Glutamatergic neuron (in vitro differentiated cells): ENCODE results near the gene FSHR. TPM values are rescaled to one million over a fixed set of nuclear protein-coding genes. Genes with fewer than 3 reads are reported as not detected.

ENCODE experiments used
- DNase-seq: peaks from one replicate; pipeline ENCODE4 v3.0.0; 2022
- H3K27ac Mint-ChIP-seq: one replicate; pipeline ENCODE4 v1.8.0; 2020; ENCODE audit warnings: mild to moderate bottlenecking, mixed read lengths, inconsistent platforms; ENCODE audit not compliant: unreplicated experiment
- H3K27me3 Mint-ChIP-seq: one replicate; pipeline ENCODE4 v1.8.0; 2020; ENCODE audit warnings: mild to moderate bottlenecking, moderate library complexity, mixed read lengths, inconsistent platforms; ENCODE audit not compliant: unreplicated experiment
- H3K36me3 Mint-ChIP-seq: one replicate; pipeline ENCODE4 v1.8.0; 2020; ENCODE audit warnings: mild to moderate bottlenecking, mixed read lengths, inconsistent platforms; ENCODE audit not compliant: unreplicated experiment
- H3K4me1 Mint-ChIP-seq: one replicate; pipeline ENCODE4 v1.8.0; 2020; ENCODE audit warnings: mild to moderate bottlenecking, low read depth, mixed read lengths, inconsistent platforms; ENCODE audit not compliant: unreplicated experiment
- H3K4me3 Mint-ChIP-seq: one replicate; pipeline ENCODE4 v1.8.0; 2020; ENCODE audit warnings: mild to moderate bottlenecking, mixed read lengths, inconsistent platforms; ENCODE audit not compliant: unreplicated experiment
- H3K9me3 Mint-ChIP-seq: one replicate; pipeline ENCODE4 v1.8.0; 2020; ENCODE audit warnings: mild to moderate bottlenecking, moderate library complexity, mixed read lengths, inconsistent platforms; ENCODE audit not compliant: unreplicated experiment
- CTCF ChIP-seq: fragments of 200-600 bp; sonication (generic); IDR thresholded peaks from one replicate; pipeline ENCODE4 v1.5.0; 2021; ENCODE audit not compliant: partially characterized antibody, unreplicated experiment
- total RNA-seq: library from RNA; stranded (reverse); fragmentation: NEBNext Ultra II Directional; extraction: Animal tissue kit (Norgen Biotek cat#: 25700); gene quantifications from one replicate; pipeline ENCODE4 v1.2.1, GENCODE V29; 2021; ENCODE audit not compliant: unreplicated experiment

The FSHR gene
- total RNA-seq, 1 donor from 2014 or later = not detected

DNA sequence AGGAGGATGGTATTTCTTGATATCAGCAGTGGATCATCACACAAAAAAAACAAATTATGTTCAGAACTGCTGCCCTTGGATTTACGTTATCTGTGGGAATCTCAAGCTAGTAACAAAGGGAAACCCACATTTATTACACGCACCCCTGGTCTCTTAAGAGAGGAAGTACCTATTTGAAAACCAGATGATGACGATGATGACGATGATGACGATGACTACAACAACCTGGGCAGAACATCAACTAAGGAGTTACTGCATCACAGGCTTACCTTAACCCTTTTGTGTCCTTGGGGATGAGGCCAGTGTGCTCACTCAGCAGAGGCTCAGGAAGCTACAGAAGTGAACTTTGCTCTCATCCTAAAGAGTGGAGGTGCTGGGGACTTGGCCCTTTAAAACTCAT, 169.4 kb downstream of the FSHR start:
- H3K27me3 Mint-ChIP-seq = peaks cover 2% of the 10 kb centered on the region
- H3K36me3 Mint-ChIP-seq = peaks cover 4% of the 10 kb centered on the region
- no peak for TF ChIP-seq CTCF
- DNase-seq = no peak
- no peak overlapping the region for H3K27ac Mint-ChIP-seq
- H3K4me3 Mint-ChIP-seq = no peak overlapping the region
- H3K4me1 Mint-ChIP-seq = peaks cover 3% of the 10 kb centered on the region
- peaks cover 2% of the 10 kb centered on the region for H3K9me3 Mint-ChIP-seq

- TF ChIP-seq CTCF = no peak
- no peak for DNase-seq
- peaks cover 2% of the 10 kb centered on the region for H3K27me3 Mint-ChIP-seq
- peaks cover 4% of the 10 kb centered on the region for H3K36me3 Mint-ChIP-seq
- no peak overlapping the region for H3K27ac Mint-ChIP-seq
- no peak overlapping the region for H3K4me3 Mint-ChIP-seq
- peaks cover 3% of the 10 kb centered on the region for H3K4me1 Mint-ChIP-seq
- H3K9me3 Mint-ChIP-seq = peaks cover 2% of the 10 kb centered on the region
Observed at GRCh38 chr2:48983551-48983950, 170.8 kb downstream of the FSHR start.

GRCh38 chr2:48982887-48983435, 171.4 kb downstream of the FSHR start:
- no peak for TF ChIP-seq CTCF
- peaks cover 4% of the 10 kb centered on the region for H3K4me1 Mint-ChIP-seq
- H3K27ac Mint-ChIP-seq = no peak overlapping the region
- peaks cover 2% of the 10 kb centered on the region for H3K27me3 Mint-ChIP-seq
- DNase-seq = no peak
- H3K36me3 Mint-ChIP-seq = peaks cover 4% of the 10 kb centered on the region
- no peak overlapping the region for H3K4me3 Mint-ChIP-seq
- peaks cover 2% of the 10 kb centered on the region for H3K9me3 Mint-ChIP-seq

GRCh38 chr2:48980846-48981245, 173.5 kb downstream of the FSHR start:
- TF ChIP-seq CTCF = no peak
- H3K27ac Mint-ChIP-seq = no peak overlapping the region
- peaks cover 2% of the 10 kb centered on the region for H3K27me3 Mint-ChIP-seq
- H3K4me1 Mint-ChIP-seq = peaks cover 5% of the 10 kb centered on the region
- H3K9me3 Mint-ChIP-seq = peaks cover 2% of the 10 kb centered on the region
- H3K36me3 Mint-ChIP-seq = no peaks in the 10 kb centered on the region
- no peak for DNase-seq
- no peak overlapping the region for H3K4me3 Mint-ChIP-seq

- no peak overlapping the region for H3K4me3 Mint-ChIP-seq
- peaks cover 5% of the 10 kb centered on the region for H3K4me1 Mint-ChIP-seq
- peaks cover 2% of the 10 kb centered on the region for H3K27me3 Mint-ChIP-seq
- TF ChIP-seq CTCF = no peak
- no peak for DNase-seq
- H3K27ac Mint-ChIP-seq = no peak overlapping the region
- H3K36me3 Mint-ChIP-seq = no peaks in the 10 kb centered on the region
- no peaks in the 10 kb centered on the region for H3K9me3 Mint-ChIP-seq
Observed at GRCh38 chr2:48979691-48980090, 174.6 kb downstream of the FSHR start.
